H1 (cell line): ENCODE measurements around the gene ASH1L. TPM values are rescaled to one million over a fixed set of nuclear protein-coding genes. Genes with fewer than 3 reads are reported as not detected.

ENCODE experiments used
- HDAC2 ChIP-seq, 2 experiments: fragments of 300-600 bp in 1 of 2; sonication (generic) in 1 of 2; IDR thresholded peaks; 2 replicates each; pipeline ENCODE4 v1.6.1; 2011 to 2012; ENCODE audit warnings: low read depth in 2 of 2, low read length in 2 of 2, mild to moderate bottlenecking in 2 of 2, moderate library complexity in 2 of 2, borderline replicate concordance in 1 of 2, inconsistent platforms in 1 of 2
- NANOG ChIP-seq: IDR thresholded peaks from 2 replicates; pipeline ENCODE4 v1.6.1; 2011; ENCODE audit warnings: low read length, low read depth, mild to moderate bottlenecking, inconsistent platforms; ENCODE audit not compliant: insufficient read depth, poor library complexity, severe bottlenecking
- RFX5 ChIP-seq: IDR thresholded peaks from 2 replicates; pipeline ENCODE4 v1.6.1; 2011; ENCODE audit warnings: low read depth, low read length, improper control_type of control experiment, borderline replicate concordance
- SUZ12 ChIP-seq: fragments of 200-600 bp; sonication (generic); IDR thresholded peaks from 2 replicates; pipeline ENCODE4 v1.6.1; 2012; ENCODE audit warnings: mild to moderate bottlenecking, inconsistent platforms, low read length, moderate library complexity, mixed read lengths
- polyA plus RNA-seq, 7 experiments: library from polyadenylated mRNA; depleted of rRNA in 3 of 7; stranded (reverse) in 5 of 7; unstranded in 2 of 7; fragments of >200 nt in 5 of 7; fragments of 200-250 nt in 2 of 7; gene quantifications; 1 replicate in 5 of 7; 2 replicates in 1 of 7; 4 replicates in 1 of 7; pipeline versions ENCODE4 v1.2.1 to v1.2.3, GENCODE V29; 2011 to 2013; ENCODE audit warnings: missing spikeins in 2 of 7, mixed read lengths in 2 of 7
- total RNA-seq: library from RNA; stranded (reverse); fragmentation: NEBNext Ultra II Directional; extraction: Animal tissue kit (Norgen Biotek cat#: 25700); gene quantifications from 2 replicates; pipeline ENCODE4 v1.2.1, GENCODE V29; 2021
- TF ChIP-seq, protein P1 (sequence below): fragments of 300-600 bp; sonication (generic); IDR thresholded peaks from 2 replicates; pipeline ENCODE4 v1.7.1; 2012; ENCODE audit warnings: low read length, moderate library complexity, mild to moderate bottlenecking, inconsistent platforms; ENCODE audit not compliant: insufficient replicate concordance

The ASH1L gene
- total and polyA plus RNA-seq, 2 of the 8 experiments (the other 6 are each of a cell fraction or from before 2014, with no cell fraction given), result 7.5 to 27.6 TPM

DNA sequence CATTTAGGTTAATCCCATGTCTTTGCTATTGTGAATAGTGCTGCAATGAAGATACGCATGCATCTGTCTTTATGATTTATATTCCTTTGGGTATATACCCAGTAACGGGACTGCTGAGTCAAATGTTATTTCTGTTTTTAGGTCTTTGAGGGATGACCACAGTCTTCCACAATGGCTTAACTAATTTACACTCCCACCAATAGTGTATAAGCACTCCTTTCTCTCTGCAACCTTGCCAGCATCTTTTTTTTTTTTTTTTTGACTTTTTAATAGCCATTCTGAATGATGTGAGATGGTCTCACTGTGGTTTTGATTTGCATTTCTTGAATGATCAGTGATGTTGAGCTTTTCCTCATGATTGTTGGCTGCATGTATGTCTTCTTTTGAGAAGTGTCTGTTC lies 33.5 kb downstream of the ASH1L start (continued):
- TF ChIP-seq HDAC2 (IDR thresholded peaks at IDR 0.05; ENCODE audit: borderline replicate concordance in 1 of 2, low read depth in 2 of 2, low read length in 2 of 2) (no peak), SUZ12 (no peak), RFX5 (no peak), NANOG (no peak)
- TF ChIP-seq, protein P1, sequence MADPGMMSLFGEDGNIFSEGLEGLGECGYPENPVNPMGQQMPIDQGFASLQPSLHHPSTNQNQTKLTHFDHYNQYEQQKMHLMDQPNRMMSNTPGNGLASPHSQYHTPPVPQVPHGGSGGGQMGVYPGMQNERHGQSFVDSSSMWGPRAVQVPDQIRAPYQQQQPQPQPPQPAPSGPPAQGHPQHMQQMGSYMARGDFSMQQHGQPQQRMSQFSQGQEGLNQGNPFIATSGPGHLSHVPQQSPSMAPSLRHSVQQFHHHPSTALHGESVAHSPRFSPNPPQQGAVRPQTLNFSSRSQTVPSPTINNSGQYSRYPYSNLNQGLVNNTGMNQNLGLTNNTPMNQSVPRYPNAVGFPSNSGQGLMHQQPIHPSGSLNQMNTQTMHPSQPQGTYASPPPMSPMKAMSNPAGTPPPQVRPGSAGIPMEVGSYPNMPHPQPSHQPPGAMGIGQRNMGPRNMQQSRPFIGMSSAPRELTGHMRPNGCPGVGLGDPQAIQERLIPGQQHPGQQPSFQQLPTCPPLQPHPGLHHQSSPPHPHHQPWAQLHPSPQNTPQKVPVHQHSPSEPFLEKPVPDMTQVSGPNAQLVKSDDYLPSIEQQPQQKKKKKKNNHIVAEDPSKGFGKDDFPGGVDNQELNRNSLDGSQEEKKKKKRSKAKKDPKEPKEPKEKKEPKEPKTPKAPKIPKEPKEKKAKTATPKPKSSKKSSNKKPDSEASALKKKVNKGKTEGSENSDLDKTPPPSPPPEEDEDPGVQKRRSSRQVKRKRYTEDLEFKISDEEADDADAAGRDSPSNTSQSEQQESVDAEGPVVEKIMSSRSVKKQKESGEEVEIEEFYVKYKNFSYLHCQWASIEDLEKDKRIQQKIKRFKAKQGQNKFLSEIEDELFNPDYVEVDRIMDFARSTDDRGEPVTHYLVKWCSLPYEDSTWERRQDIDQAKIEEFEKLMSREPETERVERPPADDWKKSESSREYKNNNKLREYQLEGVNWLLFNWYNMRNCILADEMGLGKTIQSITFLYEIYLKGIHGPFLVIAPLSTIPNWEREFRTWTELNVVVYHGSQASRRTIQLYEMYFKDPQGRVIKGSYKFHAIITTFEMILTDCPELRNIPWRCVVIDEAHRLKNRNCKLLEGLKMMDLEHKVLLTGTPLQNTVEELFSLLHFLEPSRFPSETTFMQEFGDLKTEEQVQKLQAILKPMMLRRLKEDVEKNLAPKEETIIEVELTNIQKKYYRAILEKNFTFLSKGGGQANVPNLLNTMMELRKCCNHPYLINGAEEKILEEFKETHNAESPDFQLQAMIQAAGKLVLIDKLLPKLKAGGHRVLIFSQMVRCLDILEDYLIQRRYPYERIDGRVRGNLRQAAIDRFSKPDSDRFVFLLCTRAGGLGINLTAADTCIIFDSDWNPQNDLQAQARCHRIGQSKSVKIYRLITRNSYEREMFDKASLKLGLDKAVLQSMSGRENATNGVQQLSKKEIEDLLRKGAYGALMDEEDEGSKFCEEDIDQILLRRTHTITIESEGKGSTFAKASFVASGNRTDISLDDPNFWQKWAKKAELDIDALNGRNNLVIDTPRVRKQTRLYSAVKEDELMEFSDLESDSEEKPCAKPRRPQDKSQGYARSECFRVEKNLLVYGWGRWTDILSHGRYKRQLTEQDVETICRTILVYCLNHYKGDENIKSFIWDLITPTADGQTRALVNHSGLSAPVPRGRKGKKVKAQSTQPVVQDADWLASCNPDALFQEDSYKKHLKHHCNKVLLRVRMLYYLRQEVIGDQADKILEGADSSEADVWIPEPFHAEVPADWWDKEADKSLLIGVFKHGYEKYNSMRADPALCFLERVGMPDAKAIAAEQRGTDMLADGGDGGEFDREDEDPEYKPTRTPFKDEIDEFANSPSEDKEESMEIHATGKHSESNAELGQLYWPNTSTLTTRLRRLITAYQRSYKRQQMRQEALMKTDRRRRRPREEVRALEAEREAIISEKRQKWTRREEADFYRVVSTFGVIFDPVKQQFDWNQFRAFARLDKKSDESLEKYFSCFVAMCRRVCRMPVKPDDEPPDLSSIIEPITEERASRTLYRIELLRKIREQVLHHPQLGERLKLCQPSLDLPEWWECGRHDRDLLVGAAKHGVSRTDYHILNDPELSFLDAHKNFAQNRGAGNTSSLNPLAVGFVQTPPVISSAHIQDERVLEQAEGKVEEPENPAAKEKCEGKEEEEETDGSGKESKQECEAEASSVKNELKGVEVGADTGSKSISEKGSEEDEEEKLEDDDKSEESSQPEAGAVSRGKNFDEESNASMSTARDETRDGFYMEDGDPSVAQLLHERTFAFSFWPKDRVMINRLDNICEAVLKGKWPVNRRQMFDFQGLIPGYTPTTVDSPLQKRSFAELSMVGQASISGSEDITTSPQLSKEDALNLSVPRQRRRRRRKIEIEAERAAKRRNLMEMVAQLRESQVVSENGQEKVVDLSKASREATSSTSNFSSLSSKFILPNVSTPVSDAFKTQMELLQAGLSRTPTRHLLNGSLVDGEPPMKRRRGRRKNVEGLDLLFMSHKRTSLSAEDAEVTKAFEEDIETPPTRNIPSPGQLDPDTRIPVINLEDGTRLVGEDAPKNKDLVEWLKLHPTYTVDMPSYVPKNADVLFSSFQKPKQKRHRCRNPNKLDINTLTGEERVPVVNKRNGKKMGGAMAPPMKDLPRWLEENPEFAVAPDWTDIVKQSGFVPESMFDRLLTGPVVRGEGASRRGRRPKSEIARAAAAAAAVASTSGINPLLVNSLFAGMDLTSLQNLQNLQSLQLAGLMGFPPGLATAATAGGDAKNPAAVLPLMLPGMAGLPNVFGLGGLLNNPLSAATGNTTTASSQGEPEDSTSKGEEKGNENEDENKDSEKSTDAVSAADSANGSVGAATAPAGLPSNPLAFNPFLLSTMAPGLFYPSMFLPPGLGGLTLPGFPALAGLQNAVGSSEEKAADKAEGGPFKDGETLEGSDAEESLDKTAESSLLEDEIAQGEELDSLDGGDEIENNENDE, result no peak
